Ascending aorta (tissue), 2 donors: ENCODE results near the gene PLS3. TPM values are rescaled to one million over a fixed set of nuclear protein-coding genes. Genes with fewer than 3 reads are reported as not detected.
A peak's percentile ranks its signal among the peaks of the same experiment; 100 is the strongest.

ENCODE experiments used
- DNase-seq, 2 donors: peaks; one replicate each; pipeline ENCODE4 v3.0.0-alpha.2; 2019; ENCODE audit warnings: low spot score in 2 of 2
- H3K27ac ChIP-seq, 2 donors: fragments of 200-600 bp; sonication (generic); one replicate each; pipeline ENCODE4 v1.5.1; 2016 to 2017; ENCODE audit warnings: mild to moderate bottlenecking in 1 of 2
- H3K27me3 ChIP-seq: fragments of 200-600 bp; sonication (generic); one replicate; pipeline ENCODE4 v1.5.1; 2017
- H3K36me3 ChIP-seq, 2 donors: fragments of 200-600 bp; sonication (generic); one replicate each; pipeline ENCODE4 v1.5.1; 2016
- H3K4me1 ChIP-seq, 2 donors: fragments of 200-600 bp; sonication (generic); one replicate each; pipeline ENCODE4 v1.5.1; 2016 to 2017; ENCODE audit warnings: mild to moderate bottlenecking in 1 of 2
- H3K4me3 ChIP-seq, 2 donors: fragments of 200-600 bp; sonication (generic); one replicate each; pipeline ENCODE4 v1.5.1; 2016 to 2017; ENCODE audit warnings: mild to moderate bottlenecking in 1 of 2
- H3K9me3 ChIP-seq, 2 donors: fragments of 200-600 bp; sonication (generic); one replicate each; pipeline ENCODE4 v1.5.1; 2016
- intact Hi-C: fragments of 100-400 bp; cut with DNase I; formaldehyde crosslinking; loops from one replicate; pipeline ENCODE4 v1.15.1; 2023
- total RNA-seq: library from RNA; depleted of rRNA; stranded (reverse); fragments of >200 nt; gene quantifications from one replicate; pipeline ENCODE4 v1.1.0, GENCODE V29; 2016
- TF ChIP-seq, protein P1 (sequence below), 3 experiments: fragments of 200-600 bp in 2 of 3; fragments of 450-650 bp in 1 of 3; sonication (generic) in 2 of 3; IDR thresholded peaks; one replicate each; pipeline ENCODE4 v1.5.1; 2016 to 2019; ENCODE audit warnings: antibody characterized with exemption in 3 of 3, mild to moderate bottlenecking in 1 of 3, moderate library complexity in 1 of 3

The PLS3 gene, protein sequence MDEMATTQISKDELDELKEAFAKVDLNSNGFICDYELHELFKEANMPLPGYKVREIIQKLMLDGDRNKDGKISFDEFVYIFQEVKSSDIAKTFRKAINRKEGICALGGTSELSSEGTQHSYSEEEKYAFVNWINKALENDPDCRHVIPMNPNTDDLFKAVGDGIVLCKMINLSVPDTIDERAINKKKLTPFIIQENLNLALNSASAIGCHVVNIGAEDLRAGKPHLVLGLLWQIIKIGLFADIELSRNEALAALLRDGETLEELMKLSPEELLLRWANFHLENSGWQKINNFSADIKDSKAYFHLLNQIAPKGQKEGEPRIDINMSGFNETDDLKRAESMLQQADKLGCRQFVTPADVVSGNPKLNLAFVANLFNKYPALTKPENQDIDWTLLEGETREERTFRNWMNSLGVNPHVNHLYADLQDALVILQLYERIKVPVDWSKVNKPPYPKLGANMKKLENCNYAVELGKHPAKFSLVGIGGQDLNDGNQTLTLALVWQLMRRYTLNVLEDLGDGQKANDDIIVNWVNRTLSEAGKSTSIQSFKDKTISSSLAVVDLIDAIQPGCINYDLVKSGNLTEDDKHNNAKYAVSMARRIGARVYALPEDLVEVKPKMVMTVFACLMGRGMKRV
- 155 TPM for total RNA-seq

- Histone ChIP-seq H3K4me3 (peak within 1 kb of the TSS; percentile 64 to 74), H3K4me1 (no peaks in the 10 kb centered on the region), H3K9me3 (no peaks in the 10 kb centered on the region), H3K27me3 (peaks cover 5% of the 10 kb centered on the region), H3K27ac (peak within 1 kb of the TSS; percentile 87 to 92), H3K36me3 (no peaks in the 10 kb centered on the region)
- DNase-seq, result peak; percentile 60 to 90
- TF ChIP-seq, protein P1, sequence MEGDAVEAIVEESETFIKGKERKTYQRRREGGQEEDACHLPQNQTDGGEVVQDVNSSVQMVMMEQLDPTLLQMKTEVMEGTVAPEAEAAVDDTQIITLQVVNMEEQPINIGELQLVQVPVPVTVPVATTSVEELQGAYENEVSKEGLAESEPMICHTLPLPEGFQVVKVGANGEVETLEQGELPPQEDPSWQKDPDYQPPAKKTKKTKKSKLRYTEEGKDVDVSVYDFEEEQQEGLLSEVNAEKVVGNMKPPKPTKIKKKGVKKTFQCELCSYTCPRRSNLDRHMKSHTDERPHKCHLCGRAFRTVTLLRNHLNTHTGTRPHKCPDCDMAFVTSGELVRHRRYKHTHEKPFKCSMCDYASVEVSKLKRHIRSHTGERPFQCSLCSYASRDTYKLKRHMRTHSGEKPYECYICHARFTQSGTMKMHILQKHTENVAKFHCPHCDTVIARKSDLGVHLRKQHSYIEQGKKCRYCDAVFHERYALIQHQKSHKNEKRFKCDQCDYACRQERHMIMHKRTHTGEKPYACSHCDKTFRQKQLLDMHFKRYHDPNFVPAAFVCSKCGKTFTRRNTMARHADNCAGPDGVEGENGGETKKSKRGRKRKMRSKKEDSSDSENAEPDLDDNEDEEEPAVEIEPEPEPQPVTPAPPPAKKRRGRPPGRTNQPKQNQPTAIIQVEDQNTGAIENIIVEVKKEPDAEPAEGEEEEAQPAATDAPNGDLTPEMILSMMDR (IDR thresholded peaks at IDR 0.05), result peak in 1 of 3 experiments; percentile 4
- intact Hi-C loops, result loop anchor here (1.0 to 10.0 kb wide), 4 partner anchors 101 to 326 kb away; partner anchors contain the start of gene LRCH2
These were observed at the start of gene PLS3 for GRCh38 chrX:115560978-115561604. Gene PLS3, plus strand, starts transcription at chrX:115561174. Its CDS starts 49,077 bp downstream, at chrX:115610251.

GRCh38 chrX:115518113-115518512, 42.9 kb upstream of the PLS3 start:
- TF ChIP-seq, protein P1 (IDR thresholded peaks at IDR 0.05), result no peak
- intact Hi-C loops, result no loop called here
- no peaks in the 10 kb centered on the region for H3K9me3 ChIP-seq
- no peak overlapping the region for H3K4me3 ChIP-seq
- H3K4me1 ChIP-seq, result no peaks in the 10 kb centered on the region
- no peak overlapping the region for H3K27ac ChIP-seq
- no peaks in the 10 kb centered on the region for H3K36me3 ChIP-seq
- no peaks in the 10 kb centered on the region for H3K27me3 ChIP-seq
- DNase-seq, result no peak

DNA sequence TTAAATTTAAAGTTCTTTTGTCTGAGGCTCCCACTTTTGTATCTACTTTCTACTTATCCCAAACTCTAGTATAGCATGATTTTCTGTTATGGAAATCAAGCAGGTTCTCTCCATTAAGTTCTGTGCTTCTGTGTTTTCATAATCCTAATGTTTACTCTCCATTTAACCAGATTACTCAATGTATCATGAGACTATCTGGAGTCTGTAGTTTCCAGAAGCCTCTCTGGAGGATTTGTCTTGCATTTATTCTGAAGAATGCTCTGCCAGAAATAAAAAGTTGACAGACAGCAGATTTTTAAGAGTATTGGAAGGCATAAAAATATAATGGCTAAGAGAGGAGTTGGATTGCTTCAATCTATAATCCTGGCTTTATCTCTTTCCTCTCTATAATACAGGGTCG, 39.2 kb upstream of the PLS3 start:
- TF ChIP-seq, protein P1 (IDR thresholded peaks at IDR 0.05), result no peak
- no peak overlapping the region for H3K27ac ChIP-seq
- no peaks in the 10 kb centered on the region for H3K27me3 ChIP-seq
- no peaks in the 10 kb centered on the region for H3K9me3 ChIP-seq
- no peak overlapping the region for H3K4me3 ChIP-seq
- no peaks in the 10 kb centered on the region for H3K36me3 ChIP-seq
- intact Hi-C loops, result no loop called here
- H3K4me1 ChIP-seq, result no peaks in the 10 kb centered on the region
- no peak for DNase-seq

- intact Hi-C loops, result no loop called here
- H3K27me3 ChIP-seq, result no peaks in the 10 kb centered on the region
- no peak overlapping the region for H3K27ac ChIP-seq
- H3K4me1 ChIP-seq, result no peaks in the 10 kb centered on the region
- H3K4me3 ChIP-seq, result no peak overlapping the region
- DNase-seq, result no peak
- TF ChIP-seq, protein P1 (IDR thresholded peaks at IDR 0.05), result no peak
- no peaks in the 10 kb centered on the region for H3K9me3 ChIP-seq
- H3K36me3 ChIP-seq, result no peaks in the 10 kb centered on the region
These were observed 38.0 kb upstream of the PLS3 start for GRCh38 chrX:115522952-115523351.

GRCh38 chrX:115525486-115525885, 35.5 kb upstream of the PLS3 start:
- TF ChIP-seq, protein P1 (IDR thresholded peaks at IDR 0.05), result no peak
- Histone ChIP-seq H3K27ac (no peak overlapping the region), H3K4me1 (no peaks in the 10 kb centered on the region), H3K9me3 (no peaks in the 10 kb centered on the region), H3K27me3 (no peaks in the 10 kb centered on the region), H3K4me3 (no peak overlapping the region), H3K36me3 (no peaks in the 10 kb centered on the region)
- DNase-seq, result no peak
- intact Hi-C loops, result no loop called here
